Astrocyte of the spinal cord (primary cell): ENCODE results near the gene KMT5C.

Source experiments
- DNase-seq: peaks from one replicate; pipeline ENCODE4 v3.0.0; 2011; ENCODE audit warnings: low read depth, low spot score
- H3K4me3 ChIP-seq: 2 replicates; pipeline ENCODE4 v1.5.1; 2011; ENCODE audit warnings: low read depth, mild to moderate bottlenecking, low read length, moderate library complexity
- in situ Hi-C: cut with HindIII; loops from 2 replicates; pipeline ENCODE4 v1.10.0; 2017; ENCODE audit warnings: low sequenced_read_pairs
- TF ChIP-seq, protein P1 (sequence below): IDR thresholded peaks from 2 replicates; pipeline ENCODE4 v1.5.1; 2012; ENCODE audit warnings: low read depth, mild to moderate bottlenecking, low read length, inconsistent platforms

Gene KMT5C

DNA sequence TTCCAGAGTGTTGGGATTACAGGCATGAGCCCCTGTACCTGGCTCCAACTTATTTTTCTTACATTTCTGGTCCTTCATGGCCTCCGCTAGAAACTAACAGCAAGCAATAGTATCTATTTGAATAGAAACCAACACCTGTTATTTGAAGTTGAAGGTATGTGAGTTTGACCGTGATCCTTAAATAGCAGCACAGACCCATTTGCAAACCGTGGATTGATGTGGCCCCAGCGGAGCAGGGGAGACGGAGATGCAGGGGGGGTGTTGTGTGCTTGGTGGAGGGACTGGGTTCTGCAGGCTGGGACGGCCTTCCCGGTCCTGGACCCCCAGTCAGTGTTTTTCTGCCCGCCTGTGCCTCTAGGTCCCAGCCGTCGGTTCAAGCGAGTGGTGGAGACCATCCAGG is 31.4 kb upstream of the KMT5C start:
- H3K4me3 ChIP-seq: no peak overlapping the region
- DNase-seq: no peak
- in situ Hi-C loops: no loop called here
- TF ChIP-seq, protein P1, sequence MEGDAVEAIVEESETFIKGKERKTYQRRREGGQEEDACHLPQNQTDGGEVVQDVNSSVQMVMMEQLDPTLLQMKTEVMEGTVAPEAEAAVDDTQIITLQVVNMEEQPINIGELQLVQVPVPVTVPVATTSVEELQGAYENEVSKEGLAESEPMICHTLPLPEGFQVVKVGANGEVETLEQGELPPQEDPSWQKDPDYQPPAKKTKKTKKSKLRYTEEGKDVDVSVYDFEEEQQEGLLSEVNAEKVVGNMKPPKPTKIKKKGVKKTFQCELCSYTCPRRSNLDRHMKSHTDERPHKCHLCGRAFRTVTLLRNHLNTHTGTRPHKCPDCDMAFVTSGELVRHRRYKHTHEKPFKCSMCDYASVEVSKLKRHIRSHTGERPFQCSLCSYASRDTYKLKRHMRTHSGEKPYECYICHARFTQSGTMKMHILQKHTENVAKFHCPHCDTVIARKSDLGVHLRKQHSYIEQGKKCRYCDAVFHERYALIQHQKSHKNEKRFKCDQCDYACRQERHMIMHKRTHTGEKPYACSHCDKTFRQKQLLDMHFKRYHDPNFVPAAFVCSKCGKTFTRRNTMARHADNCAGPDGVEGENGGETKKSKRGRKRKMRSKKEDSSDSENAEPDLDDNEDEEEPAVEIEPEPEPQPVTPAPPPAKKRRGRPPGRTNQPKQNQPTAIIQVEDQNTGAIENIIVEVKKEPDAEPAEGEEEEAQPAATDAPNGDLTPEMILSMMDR: no peak

DNA sequence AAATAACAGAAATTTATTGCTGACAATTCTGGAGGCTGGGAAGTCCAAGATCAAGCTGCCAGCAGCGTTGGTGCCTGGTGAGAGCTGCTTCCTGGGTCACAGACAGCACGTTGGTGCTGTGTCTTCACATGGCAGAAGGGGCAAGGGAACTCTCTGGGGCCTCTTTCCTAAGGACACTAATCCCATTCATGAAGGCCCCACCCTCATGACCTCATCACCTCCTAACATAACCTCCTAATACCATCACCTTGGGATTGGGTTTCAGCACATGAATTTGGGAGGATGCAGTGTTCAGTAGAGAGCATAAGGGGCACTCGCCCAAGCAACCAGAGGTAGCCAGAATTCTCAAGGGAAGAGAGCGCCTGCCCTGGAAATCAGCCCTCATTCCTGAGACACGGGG is 30.2 kb upstream of the KMT5C start:
- H3K4me3 ChIP-seq: no peak overlapping the region
- no peak for DNase-seq
- TF ChIP-seq, protein P1: no peak
- in situ Hi-C loops: no loop called here

DNA sequence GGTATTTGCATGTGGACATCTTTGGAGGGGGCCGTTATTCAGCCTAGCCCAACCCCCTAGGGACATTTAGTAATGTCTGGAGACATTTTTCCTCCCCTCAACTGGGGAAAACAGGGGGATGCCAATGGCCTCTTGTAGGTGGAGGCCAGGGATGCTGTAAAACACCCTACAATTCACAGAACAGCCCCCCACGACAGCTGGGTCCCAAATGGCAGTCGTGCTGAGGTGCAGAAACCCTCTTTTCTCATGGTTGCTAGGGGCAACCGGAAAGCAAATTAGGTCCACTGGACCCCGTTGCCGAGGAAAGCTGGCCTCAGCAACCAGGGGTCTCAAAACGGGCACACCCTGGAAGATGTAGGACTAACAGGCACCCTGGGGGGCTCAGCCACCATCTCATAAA is 29.2 kb upstream of the KMT5C start:
- DNase-seq: no peak
- TF ChIP-seq, protein P1: no peak
- in situ Hi-C loops: no loop called here
- H3K4me3 ChIP-seq: no peak overlapping the region

DNA sequence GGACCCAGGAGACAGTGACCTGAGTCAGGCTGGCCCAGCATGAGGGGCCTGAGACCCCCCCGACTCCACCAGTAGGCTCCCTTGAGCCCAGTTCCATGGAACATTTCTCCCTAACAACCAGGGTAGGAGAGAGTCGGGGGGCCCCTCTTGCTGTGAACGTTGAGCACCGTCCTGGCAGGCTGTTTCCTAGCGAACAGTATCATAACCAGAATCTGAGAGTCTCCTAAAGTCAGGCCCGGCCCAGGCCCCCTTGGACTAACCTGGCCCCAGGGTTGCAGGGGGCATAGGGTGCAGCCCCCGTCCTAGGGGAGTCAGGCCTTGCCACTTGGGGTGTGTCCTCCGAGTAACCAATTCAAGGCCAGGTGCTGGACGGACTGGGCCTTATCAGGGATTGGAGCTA is 28.3 kb upstream of the KMT5C start:
- H3K4me3 ChIP-seq: no peak overlapping the region
- TF ChIP-seq, protein P1: no peak
- in situ Hi-C loops: no loop called here
- DNase-seq: no peak

DNA sequence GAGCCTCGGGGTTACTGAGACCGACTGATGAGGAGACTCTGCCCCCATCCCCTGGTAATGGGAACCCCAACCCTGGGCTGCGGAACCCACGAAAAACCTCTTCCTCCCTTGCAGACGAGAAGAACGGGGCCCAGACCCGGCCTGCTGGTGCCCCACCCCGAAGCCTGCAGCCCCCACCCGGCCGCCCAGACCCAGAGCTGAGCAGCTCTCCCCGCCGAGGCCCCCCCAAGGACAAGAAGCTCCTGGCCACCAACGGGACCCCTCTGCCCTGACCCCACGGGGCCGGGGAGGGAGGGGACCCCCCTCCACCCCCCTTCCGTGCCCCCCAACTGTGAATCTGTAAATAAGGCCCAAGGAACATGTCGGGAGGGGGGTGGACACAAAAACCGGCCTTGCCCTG is 27.9 kb upstream of the KMT5C start:
- TF ChIP-seq, protein P1: no peak
- no peak for DNase-seq
- in situ Hi-C loops: no loop called here
- H3K4me3 ChIP-seq: no peak overlapping the region

DNA sequence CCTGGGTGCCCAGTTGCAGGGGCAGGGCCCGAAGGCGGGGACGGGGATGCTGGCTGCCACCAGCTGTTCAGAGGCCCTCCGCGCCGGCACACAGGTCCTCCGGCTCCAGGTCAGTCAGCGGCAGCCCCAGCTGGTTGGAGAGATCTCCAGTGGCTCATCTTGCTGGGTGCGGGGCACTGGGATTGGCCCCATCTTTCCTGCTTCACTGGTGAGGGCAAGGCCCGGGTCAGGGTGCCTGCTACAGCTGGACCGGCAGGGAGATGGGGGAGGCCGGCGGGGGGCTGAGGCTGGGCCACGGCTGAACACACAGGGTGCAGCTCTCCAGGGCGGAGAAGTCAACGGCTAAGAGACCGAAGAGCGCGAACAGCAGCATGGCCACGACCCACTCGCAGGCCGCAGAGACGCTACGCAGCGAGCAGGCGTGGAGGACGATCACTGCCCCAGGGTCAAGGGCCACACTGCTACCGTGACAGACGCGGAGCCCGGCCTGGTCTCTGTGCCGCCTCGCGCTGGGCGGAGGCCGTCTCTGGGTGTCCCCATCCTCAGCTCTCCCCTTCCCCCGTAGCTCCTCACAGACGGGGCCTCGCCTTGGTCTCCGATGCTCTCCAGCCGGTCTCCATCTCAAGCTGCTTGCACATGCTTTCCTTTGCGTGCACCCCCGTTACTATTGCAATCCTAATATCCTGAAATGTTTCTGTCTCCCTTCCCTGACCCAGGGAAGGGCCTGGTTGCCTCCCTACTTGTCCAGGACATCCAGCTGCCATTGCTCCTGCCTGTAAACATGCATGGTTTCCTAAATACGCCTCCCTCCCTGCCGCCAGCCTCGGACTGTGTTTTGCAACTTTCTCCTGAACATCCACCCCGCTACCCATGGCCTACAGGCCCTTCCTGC is 26.8 kb upstream of the KMT5C start:
- DNase-seq: no peak
- H3K4me3 ChIP-seq: no peak overlapping the region
- in situ Hi-C loops: no loop called here
- TF ChIP-seq, protein P1: no peak
